Fibroblast of mammary gland (primary cell): ENCODE measurements around the gene WWOX.
"Not testable (repeated sequence)": the region's sequence is repeated elsewhere in the genome, so short reads cannot be mapped to it uniquely, and the experiment has no call there.

Experiments
- DNase-seq: peaks from one replicate; pipeline ENCODE4 v3.0.0-alpha.2; 2010; ENCODE audit warnings: low read depth
- H3K4me3 ChIP-seq: 2 replicates; pipeline ENCODE4 v1.5.1; 2011; ENCODE audit warnings: low read depth, mild to moderate bottlenecking, low read length, moderate library complexity; ENCODE audit not compliant: control insufficient read depth
- CTCF ChIP-seq: conservative IDR thresholded peaks from 2 replicates; pipeline ENCODE4 v1.5.1; 2011; ENCODE audit warnings: low read depth, low read length, inconsistent platforms; ENCODE audit not compliant: control insufficient read depth, insufficient read depth

WWOX gene

GRCh38 chr16:79042141-79042540 is 942.7 kb downstream of the WWOX start:
- no peak for TF ChIP-seq CTCF
- no peak for DNase-seq
- no peak overlapping the region for H3K4me3 ChIP-seq

- no peak for TF ChIP-seq CTCF
- no peak overlapping the region for H3K4me3 ChIP-seq
- no peak for DNase-seq
Observed at GRCh38 chr16:79042886-79043285, 943.4 kb downstream of the WWOX start.

GRCh38 chr16:79045191-79045590 is 945.7 kb downstream of the WWOX start:
- no peak for TF ChIP-seq CTCF
- DNase-seq, result no peak
- no peak overlapping the region for H3K4me3 ChIP-seq

- peak; percentile 13 for TF ChIP-seq CTCF
- DNase-seq, result no peak
- H3K4me3 ChIP-seq, result no peak overlapping the region
Observed at GRCh38 chr16:79047337-79047736, 947.9 kb downstream of the WWOX start.

- no peak for TF ChIP-seq CTCF
- no peak overlapping the region for H3K4me3 ChIP-seq
- DNase-seq, result no peak
Observed at GRCh38 chr16:79049040-79049439, 949.6 kb downstream of the WWOX start.

- DNase-seq, result no peak
- no peak overlapping the region for H3K4me3 ChIP-seq
- no peak for TF ChIP-seq CTCF
Observed at GRCh38 chr16:79050063-79050462, 950.6 kb downstream of the WWOX start.

GRCh38 chr16:79051313-79051712 is 951.9 kb downstream of the WWOX start:
- no peak for DNase-seq
- no peak for TF ChIP-seq CTCF
- H3K4me3 ChIP-seq, result no peak overlapping the region

- not testable (repeated sequence) for H3K4me3 ChIP-seq, DNase-seq
Observed at GRCh38 chr16:79052198-79052597, 952.7 kb downstream of the WWOX start.
